BLaER1 treated with 17β-estradiol and CSF1 and Interleukin-3, amounts not matched to agents 10 nM and 100 nM (cell line): ENCODE data around the gene BCAS3.

Experiments
- H3K27ac ChIP-seq, 11 experiments: shearing (Covaris generic); formaldehyde crosslinking; 2 replicates each; pipeline ENCODE4 v1.8.1; 2022
- H3K27me3 ChIP-seq, 11 experiments: shearing (Covaris generic); formaldehyde crosslinking; 2 replicates each; pipeline ENCODE4 v1.8.1; 2022
- H3K36me3 ChIP-seq, 11 experiments: shearing (Covaris generic); formaldehyde crosslinking; 2 replicates each; pipeline ENCODE4 v1.8.1; 2022
- H3K4me1 ChIP-seq, 10 experiments: shearing (Covaris generic); formaldehyde crosslinking; 2 replicates each; pipeline ENCODE4 v1.8.1; 2022
- H3K4me2 ChIP-seq, 11 experiments: shearing (Covaris generic); formaldehyde crosslinking; 2 replicates each; pipeline ENCODE4 v1.8.1; 2022
- H3K4me3 ChIP-seq, 10 experiments: shearing (Covaris generic); formaldehyde crosslinking; 2 replicates each; pipeline ENCODE4 v1.8.1; 2022
- H3K9ac ChIP-seq, 11 experiments: shearing (Covaris generic); formaldehyde crosslinking; 2 replicates each; pipeline ENCODE4 v1.8.1; 2022
- H3K9me3 ChIP-seq, 11 experiments: shearing (Covaris generic); formaldehyde crosslinking; replicated peaks in 1 of 11; 2 replicates each; pipeline ENCODE4 v1.8.1; 2022
- H4K20me1 ChIP-seq, 11 experiments: shearing (Covaris generic); formaldehyde crosslinking; 2 replicates each; pipeline ENCODE4 v1.8.1; 2022
- Cebpa-rat ChIP-seq, 11 experiments: shearing (Covaris generic); IDR thresholded peaks; 2 replicates each; pipeline ENCODE4 v1.8.1; 2022

The BCAS3 gene

DNA sequence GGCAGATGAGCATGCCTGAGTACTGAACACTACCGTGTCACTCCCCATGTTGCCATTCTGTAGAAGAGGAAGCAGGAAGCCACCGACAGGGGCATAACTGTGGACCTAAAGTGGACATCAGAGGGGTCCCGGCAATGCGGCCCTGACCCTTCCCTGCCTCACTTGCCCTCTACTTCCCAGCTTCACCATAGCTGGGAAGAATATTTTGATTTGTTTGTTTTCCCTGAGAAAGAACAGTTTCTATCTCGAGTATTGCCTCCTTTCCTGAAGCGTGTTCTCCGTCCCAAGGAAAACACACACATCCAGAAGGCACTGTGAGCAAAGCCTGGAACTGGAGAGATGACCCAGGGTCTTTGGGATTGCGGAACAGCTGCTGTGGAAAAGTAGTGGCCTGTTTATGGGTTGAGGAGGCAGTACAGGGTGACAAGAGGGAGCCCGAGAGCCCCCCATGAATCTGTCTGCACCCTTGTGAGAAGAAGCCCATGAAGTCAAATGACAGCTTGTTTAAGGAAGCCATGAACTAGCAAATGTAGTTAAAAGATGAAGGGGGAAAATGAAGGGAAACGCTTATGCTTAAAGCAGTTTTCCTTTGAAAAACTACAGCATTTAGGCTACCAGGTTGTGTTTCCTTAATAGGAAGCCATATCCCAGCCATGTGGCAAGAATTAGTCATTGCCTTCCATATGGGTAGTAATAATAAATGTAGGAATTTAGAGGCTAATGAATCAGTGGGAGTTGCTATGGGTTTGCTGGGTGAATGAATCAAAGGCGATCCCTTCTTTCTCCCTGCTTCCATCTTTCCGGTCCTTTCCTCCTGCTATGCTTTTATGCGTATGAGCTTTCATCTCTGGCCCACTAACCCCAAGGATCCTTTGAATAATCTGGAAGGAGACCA is 632.0 kb downstream of the BCAS3 start:
- Histone ChIP-seq H3K4me3 (no peak overlapping the region), H3K4me1 (no peaks in the 10 kb centered on the region), H3K36me3 (no peaks in the 10 kb centered on the region), H3K9me3 (no peaks in the 10 kb centered on the region), H3K27ac (no peak overlapping the region), H3K9ac (no peak overlapping the region), H3K4me2 (no peak overlapping the region), H4K20me1 (no peaks in the 10 kb centered on the region), H3K27me3 (no peaks in the 10 kb centered on the region)
- TF ChIP-seq Cebpa-rat (IDR thresholded peaks at IDR 0.05) = no peak

DNA sequence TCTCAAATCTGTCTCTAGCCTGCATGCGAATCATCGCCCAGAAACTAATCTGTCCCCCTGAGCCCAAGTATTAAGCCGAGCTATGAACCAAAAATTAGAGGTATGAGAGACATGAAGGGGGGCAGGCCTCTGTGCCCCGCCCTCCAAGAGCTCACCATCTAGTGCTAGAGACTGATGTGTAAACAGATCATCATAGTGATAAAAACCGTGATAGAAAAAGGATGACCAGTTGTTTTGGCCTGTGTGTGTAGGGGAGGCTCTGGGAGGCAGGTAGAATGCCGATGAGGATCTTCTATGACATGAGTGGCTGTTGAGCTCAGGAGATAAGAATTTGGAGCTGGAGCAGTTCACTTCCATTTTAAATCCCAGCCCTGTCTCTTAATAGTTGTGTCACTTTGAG is 632.9 kb downstream of the BCAS3 start:
- Histone ChIP-seq H3K4me2 (no peak overlapping the region), H3K4me1 (no peaks in the 10 kb centered on the region), H3K27me3 (no peaks in the 10 kb centered on the region), H3K27ac (no peak overlapping the region), H3K9ac (no peak overlapping the region), H3K9me3 (no peaks in the 10 kb centered on the region), H3K4me3 (no peak overlapping the region), H3K36me3 (no peaks in the 10 kb centered on the region), H4K20me1 (no peaks in the 10 kb centered on the region)
- no peak for TF ChIP-seq Cebpa-rat (IDR thresholded peaks at IDR 0.05)

DNA sequence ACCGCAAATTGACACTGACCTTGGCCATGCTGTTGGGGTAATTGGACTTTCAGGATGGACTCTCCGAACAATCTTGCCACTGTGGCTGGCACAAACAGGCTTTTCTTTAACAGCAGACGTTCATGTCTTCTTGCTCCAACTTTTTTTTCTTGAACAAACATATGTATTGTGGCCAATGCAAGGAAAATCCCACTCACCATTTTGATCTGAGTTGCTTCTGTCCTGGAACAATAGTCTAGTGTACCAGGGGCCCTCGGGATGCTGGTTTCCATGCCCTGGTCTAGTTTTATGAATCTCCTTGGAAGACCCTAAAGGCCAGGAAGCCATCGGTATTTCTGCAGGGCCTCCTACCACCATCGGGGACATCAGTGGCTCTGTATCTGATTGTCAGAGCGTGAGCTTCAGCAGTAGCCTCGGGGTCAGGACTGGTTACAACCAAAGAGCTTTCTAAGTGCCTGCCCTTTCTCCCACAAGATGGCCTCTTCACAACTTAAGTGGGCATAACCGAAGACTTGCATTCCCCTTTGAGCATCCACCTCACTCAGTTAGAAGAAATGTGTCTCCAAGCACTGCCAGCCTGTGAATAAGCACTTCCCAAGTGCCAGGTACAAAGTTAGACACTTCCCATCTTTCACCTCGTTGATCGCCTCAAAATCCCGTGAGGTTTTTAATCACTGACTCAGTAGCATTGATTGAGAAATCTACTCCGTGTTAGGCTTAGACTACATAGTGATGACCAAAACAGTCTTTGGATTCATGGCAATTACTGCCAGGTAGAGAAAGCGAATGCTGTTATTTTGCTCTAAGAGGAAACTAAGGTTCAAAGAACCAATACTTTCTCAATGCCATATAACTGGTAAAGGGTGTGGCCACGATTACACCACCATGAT is 635.0 kb downstream of the BCAS3 start:
- H3K9me3 ChIP-seq = no peaks in the 10 kb centered on the region
- no peak overlapping the region for H3K4me3 ChIP-seq
- H3K27ac ChIP-seq = no peak overlapping the region
- H3K4me1 ChIP-seq = no peaks in the 10 kb centered on the region
- no peak for TF ChIP-seq Cebpa-rat (IDR thresholded peaks at IDR 0.05)
- H4K20me1 ChIP-seq = no peaks in the 10 kb centered on the region
- H3K9ac ChIP-seq = no peak overlapping the region
- H3K27me3 ChIP-seq = no peaks in the 10 kb centered on the region
- H3K4me2 ChIP-seq = no peak overlapping the region
- H3K36me3 ChIP-seq = no peaks in the 10 kb centered on the region

DNA sequence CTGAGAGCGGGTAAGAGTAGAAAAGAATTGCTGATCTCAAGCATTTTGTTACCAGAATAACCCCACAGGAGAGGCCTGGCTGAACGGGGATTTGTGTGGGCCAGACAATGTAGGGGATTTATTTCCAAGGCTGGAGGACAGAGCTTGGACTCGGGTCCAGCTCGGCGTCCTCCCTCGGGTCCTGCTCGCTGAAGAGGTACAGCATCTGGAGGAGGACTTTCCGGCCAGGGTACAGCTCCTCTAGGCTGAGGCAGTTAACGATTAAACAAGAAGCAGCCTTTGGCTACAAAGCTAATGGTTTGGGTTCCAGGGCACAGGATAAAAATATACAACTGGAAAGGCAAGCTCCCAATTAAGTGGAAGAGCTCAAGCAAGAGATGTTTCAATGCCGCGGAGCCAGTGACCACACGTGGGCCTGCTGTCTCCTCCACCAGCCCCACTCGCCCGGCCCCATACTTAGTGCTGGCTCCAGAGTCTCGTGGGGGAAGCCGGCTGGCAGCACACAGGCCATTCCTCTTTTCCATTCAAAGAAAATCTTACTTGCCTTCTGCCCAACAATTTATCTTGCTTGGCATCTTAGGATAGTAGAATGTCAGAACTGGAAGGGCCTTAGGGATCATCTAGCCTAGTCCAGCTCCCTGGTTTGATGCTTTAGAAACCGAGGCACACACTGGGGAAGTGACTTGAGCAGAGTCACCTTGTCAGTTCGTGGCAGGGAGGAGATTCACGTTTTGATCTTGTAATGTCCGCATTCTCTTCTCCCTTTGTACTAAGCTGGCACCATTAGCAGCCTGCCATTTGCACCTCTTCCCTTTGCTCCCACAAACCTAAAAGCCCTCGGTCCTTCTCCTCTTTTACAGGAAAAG is 636.0 kb downstream of the BCAS3 start:
- no peak for TF ChIP-seq Cebpa-rat (IDR thresholded peaks at IDR 0.05)
- no peaks in the 10 kb centered on the region for H3K9me3 ChIP-seq
- H4K20me1 ChIP-seq = no peaks in the 10 kb centered on the region
- H3K27ac ChIP-seq = no peak overlapping the region
- H3K4me2 ChIP-seq = no peak overlapping the region
- no peaks in the 10 kb centered on the region for H3K36me3 ChIP-seq
- H3K4me1 ChIP-seq = peaks cover 0 to 5% (median 0%) of the 10 kb centered on the region in 10 experiments; a peak in 3 of 20 replicates
- no peak overlapping the region for H3K9ac ChIP-seq
- no peak overlapping the region for H3K4me3 ChIP-seq
- H3K27me3 ChIP-seq = no peaks in the 10 kb centered on the region

DNA sequence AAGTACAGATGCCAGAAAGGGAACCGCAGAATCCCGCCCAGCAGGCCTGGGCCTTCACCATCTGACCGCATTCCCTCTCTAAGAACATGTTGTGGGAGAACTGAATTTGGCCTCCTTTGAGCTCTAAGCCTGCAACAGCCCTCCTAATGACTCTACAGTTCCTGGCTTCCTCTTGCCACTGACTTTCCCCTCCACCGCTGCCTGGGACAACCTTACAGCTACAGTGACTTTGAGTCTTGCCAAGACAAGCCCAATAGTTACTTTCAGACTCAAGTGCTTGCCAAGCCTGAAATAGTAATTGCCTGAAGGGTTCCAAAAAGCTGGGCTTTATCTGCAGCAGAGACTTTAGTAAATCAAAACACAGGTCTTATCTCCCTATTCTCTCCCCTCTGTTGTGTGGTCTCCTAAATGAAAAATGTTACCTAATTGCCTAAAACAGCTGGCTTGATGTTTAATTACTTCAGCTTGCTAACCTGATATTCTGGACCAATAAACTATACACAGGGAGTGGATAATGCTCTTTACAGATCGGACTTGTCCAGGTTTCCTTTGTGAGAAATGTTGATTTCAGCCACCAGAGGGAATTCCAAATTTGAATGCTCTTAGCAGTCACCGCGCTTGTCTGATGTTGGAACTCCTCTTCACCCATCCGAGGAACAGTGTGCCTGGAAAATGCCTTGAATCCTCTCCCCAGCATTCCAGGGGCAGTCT is 636.9 kb downstream of the BCAS3 start:
- no peaks in the 10 kb centered on the region for H3K9me3 ChIP-seq
- H3K36me3 ChIP-seq = no peaks in the 10 kb centered on the region
- H3K27ac ChIP-seq = no peak overlapping the region
- H3K9ac ChIP-seq = no peak overlapping the region
- no peak for TF ChIP-seq Cebpa-rat (IDR thresholded peaks at IDR 0.05)
- H3K4me1 ChIP-seq = peaks cover 0 to 9% (median 0%) of the 10 kb centered on the region in 10 experiments; a peak in 3 of 20 replicates
- H3K27me3 ChIP-seq = no peaks in the 10 kb centered on the region
- no peak overlapping the region for H3K4me2 ChIP-seq
- no peak overlapping the region for H3K4me3 ChIP-seq
- no peaks in the 10 kb centered on the region for H4K20me1 ChIP-seq

DNA sequence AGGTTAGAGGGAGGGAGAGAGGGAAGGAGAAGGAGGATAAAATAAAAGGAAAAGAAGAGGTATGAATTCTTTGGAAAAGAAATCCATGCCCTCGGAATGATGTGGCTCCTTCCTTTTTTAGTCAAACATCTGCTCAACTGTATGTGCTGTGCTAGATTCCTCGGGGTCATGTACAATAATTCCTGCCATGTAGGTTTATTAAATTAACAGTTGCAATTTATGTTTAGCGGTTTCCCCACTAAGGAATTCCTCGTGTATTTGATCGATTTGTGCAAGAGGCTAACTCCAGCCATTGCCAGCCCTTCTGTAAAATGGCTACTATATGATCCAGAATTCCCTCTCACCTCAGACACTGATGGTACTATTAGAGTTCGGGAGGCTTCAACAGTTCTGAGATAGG is 639.0 kb downstream of the BCAS3 start:
- Histone ChIP-seq H4K20me1 (no peaks in the 10 kb centered on the region; a peak in 1 of 22 replicates), H3K4me3 (no peak overlapping the region), H3K9me3 (no peaks in the 10 kb centered on the region), H3K27ac (no peak overlapping the region), H3K9ac (no peak overlapping the region), H3K4me1 (peaks cover 0 to 9% (median 0%) of the 10 kb centered on the region in 10 experiments; a peak in 3 of 20 replicates), H3K36me3 (no peaks in the 10 kb centered on the region), H3K4me2 (no peak overlapping the region), H3K27me3 (no peaks in the 10 kb centered on the region)
- TF ChIP-seq Cebpa-rat (IDR thresholded peaks at IDR 0.05) = no peak

DNA sequence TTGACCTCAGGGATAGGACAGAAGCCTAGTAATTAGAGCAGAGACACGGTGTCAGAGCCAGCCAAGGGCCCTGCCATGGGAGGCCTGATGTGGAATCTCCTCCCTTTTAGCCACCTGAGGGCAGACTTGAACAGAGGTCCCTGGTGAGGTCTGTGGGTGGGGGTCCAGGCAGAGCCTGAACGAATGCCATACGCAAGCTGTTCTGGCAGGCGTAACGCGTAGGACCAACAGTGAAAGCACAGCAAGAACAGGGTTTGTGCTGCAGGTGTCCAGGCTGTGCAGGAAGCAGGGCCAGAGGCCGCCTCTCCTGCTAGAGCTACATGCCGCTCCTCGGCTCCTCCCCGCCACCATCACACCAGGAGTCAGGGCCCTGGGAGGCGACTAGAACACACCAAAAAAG is 640.1 kb downstream of the BCAS3 start:
- no peak overlapping the region for H3K4me2 ChIP-seq
- H4K20me1 ChIP-seq = no peaks in the 10 kb centered on the region; a peak in 1 of 22 replicates
- no peak overlapping the region for H3K27ac ChIP-seq
- no peak overlapping the region for H3K4me3 ChIP-seq
- no peaks in the 10 kb centered on the region for H3K9me3 ChIP-seq
- TF ChIP-seq Cebpa-rat (IDR thresholded peaks at IDR 0.05) = no peak
- no peaks in the 10 kb centered on the region for H3K27me3 ChIP-seq
- no peak overlapping the region for H3K9ac ChIP-seq
- no peaks in the 10 kb centered on the region for H3K36me3 ChIP-seq
- peaks cover 0 to 11% (median 4%) of the 10 kb centered on the region in 10 experiments; a peak in 10 of 20 replicates for H3K4me1 ChIP-seq

DNA sequence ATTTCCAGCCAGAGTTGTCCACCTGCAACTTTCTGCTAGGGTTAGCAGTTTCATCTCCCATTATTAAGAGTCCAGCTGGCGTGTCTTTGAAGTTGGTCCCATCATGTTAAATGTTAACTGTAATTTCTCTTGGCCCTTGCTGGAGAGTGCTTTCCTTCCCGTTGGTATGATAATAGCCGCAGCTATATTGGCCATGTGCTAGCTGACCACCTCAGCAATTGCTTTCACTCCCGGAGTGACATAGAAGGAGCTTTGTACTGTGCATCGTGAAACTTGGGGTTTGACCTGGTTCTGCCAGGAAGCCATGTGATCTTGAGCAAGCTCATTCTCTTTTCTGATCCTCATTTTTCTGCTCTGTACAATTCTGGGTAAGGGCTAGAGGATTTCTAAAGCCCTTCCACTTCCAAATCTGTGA is 641.0 kb downstream of the BCAS3 start:
- peak overlapping the region in 2 of 11 experiments; percentile 8 to 18; a peak in 2 of 22 replicates for H3K4me2 ChIP-seq
- H3K36me3 ChIP-seq = no peaks in the 10 kb centered on the region
- H3K4me1 ChIP-seq = peaks cover 0 to 20% (median 10%) of the 10 kb centered on the region in 10 experiments; a peak in 14 of 20 replicates
- no peaks in the 10 kb centered on the region; a peak in 1 of 22 replicates for H4K20me1 ChIP-seq
- H3K9ac ChIP-seq = no peak overlapping the region
- no peak for TF ChIP-seq Cebpa-rat (IDR thresholded peaks at IDR 0.05)
- no peak overlapping the region for H3K4me3 ChIP-seq
- no peaks in the 10 kb centered on the region for H3K27me3 ChIP-seq
- no peaks in the 10 kb centered on the region for H3K9me3 ChIP-seq
- H3K27ac ChIP-seq = no peak overlapping the region
